GM18526 (cell line): ENCODE results near the gene CTPS2.

ENCODE experiments used
- POLR2A ChIP-seq: IDR thresholded peaks from 3 replicates; pipeline ENCODE4 v1.6.1; 2011; ENCODE audit not compliant: insufficient read length; ENCODE audit errors: extremely low read depth

Gene CTPS2

DNA sequence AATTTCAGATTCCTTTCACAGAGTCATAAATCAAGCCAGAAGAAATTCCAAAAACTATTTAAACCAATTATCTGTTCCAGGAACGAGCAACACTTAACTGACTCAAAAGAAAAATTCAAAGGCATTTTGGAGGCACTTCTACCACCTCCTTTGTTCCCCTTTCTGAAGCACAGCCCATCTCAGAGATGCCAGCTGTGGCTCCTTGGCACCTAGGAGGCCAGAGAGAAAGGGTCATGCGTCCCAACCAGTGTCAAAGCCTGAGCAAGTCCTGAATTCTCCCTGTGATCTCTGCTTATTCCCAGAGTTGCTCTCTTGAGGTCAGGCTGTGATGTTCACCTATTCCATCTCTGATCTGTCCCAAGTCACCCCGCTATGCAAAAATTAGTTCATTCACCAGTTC lies 167.5 kb downstream of the CTPS2 start:
- no peak for TF ChIP-seq POLR2A
